Heart left ventricle (tissue), 16 donors: Measurements from ENCODE around the gene HEPN1. TPM values are rescaled to one million over a fixed set of nuclear protein-coding genes. Genes with fewer than 3 reads are reported as not detected.

ENCODE experiments used
- ATAC-seq, 4 donors: fragments of 200-7000 bp; cut with Tn5 transposase; one replicate each; pipeline ENCODE4 v1.9.1; 2020 to 2022; ENCODE audit warnings: moderate library complexity in 4 of 4, mild to moderate bottlenecking in 3 of 4, moderate number of reproducible peaks in 1 of 4
- DNase-seq, 5 donors: peaks; one replicate each; pipeline ENCODE4 v3.0.0-alpha.2; 2020
- H3K27ac ChIP-seq, 12 donors: fragments of 200-600 bp; sonication (generic) in 4 of 12; one replicate each; pipeline versions ENCODE4 v1.5.0 to v1.8.0; 2016 to 2022; ENCODE audit warnings: mild to moderate bottlenecking in 2 of 12
- H3K27me3 ChIP-seq, 9 donors: fragments of 200-600 bp; sonication (generic) in 2 of 9; one replicate each; pipeline versions ENCODE4 v1.5.1 to v1.8.0; 2016 to 2022; ENCODE audit warnings: mild to moderate bottlenecking in 3 of 9
- H3K36me3 ChIP-seq, 9 donors: fragments of 200-600 bp; sonication (generic) in 2 of 9; one replicate each; pipeline versions ENCODE4 v1.5.0 to v1.8.0; 2018 to 2022; ENCODE audit warnings: mild to moderate bottlenecking in 2 of 9
- H3K4me1 ChIP-seq, 12 donors: fragments of 200-600 bp; sonication (generic) in 4 of 12; one replicate each; pipeline versions ENCODE4 v1.5.0 to v1.8.0; 2016 to 2022; ENCODE audit warnings: mild to moderate bottlenecking in 3 of 12
- H3K4me3 ChIP-seq, 12 donors: fragments of 200-600 bp; sonication (generic) in 4 of 12; one replicate each; pipeline versions ENCODE4 v1.5.0 to v1.8.0; 2017 to 2022; ENCODE audit warnings: mild to moderate bottlenecking in 9 of 12, moderate library complexity in 4 of 12
- H3K9me3 ChIP-seq, 12 donors: fragments of 200-600 bp; sonication (generic) in 4 of 12; one replicate each; pipeline versions ENCODE4 v1.5.0 to v1.8.0; 2016 to 2022; ENCODE audit warnings: mild to moderate bottlenecking in 1 of 12
- POLR2A ChIP-seq, 2 donors: fragments of 450-650 bp; IDR thresholded peaks; one replicate each; pipeline ENCODE4 v1.6.1; 2017; ENCODE audit warnings: antibody characterized with exemption in 2 of 2, mild to moderate bottlenecking in 2 of 2, moderate library complexity in 2 of 2
- WGBS, 4 donors: extraction: QIAGEN DNeasy Blood & Tissue Kit in 2 of 4; methylation state at CpG; one replicate each; pipeline versions ENCODE4 v1.1.5 to v1.1.7; 2013 to 2018; 5-methylcytosine and 5-hydroxymethylcytosine counted together
- intact Hi-C, 10 donors: fragments of 100-400 bp; cut with DNase I; formaldehyde crosslinking; loops; one replicate each; pipeline versions ENCODE4 v1.11.1 to v1.14.2; 2022
- polyA plus RNA-seq, 2 donors: library from polyadenylated mRNA; stranded (reverse); fragments of 200-250 nt; gene quantifications; one replicate each; pipeline ENCODE4 v1.2.3, GENCODE V29; 2013
- total RNA-seq, 9 donors: library from RNA; depleted of rRNA in 2 of 9; stranded (reverse); fragments of >200 nt in 2 of 9; fragmentation: NEBNext Ultra II Directional in 3 of 9; extraction: Animal tissue kit (Norgen Biotek cat#: 25700) in 3 of 9; gene quantifications; one replicate each; pipeline versions ENCODE4 v1.1.0 to v1.2.4, GENCODE V29; 2016 to 2023
- TF ChIP-seq, protein P1 (sequence below), 12 donors: fragments of 200-600 bp; sonication (generic) in 4 of 12; IDR thresholded peaks; one replicate each; pipeline versions ENCODE4 v1.5.0 to v1.8.0; 2018 to 2022; ENCODE audit warnings: antibody characterized with exemption in 12 of 12, mild to moderate bottlenecking in 5 of 12
- donor health status: ischemic (EF 13 %, LVEDD 7.1; RV severe dilation, severe dysfunction).
- donor health status: healthy with polysubstance abuse.
- donor health status: DM: no; HTN: yes; CAD: no.
- donor health status: DM: no; HTN: no; CAD: no.
- donor health status: ischemic (EF 25% LVEDD 6.9; RV normal size, moderate dysfunction).
- donor health status: ischemic (EF 25% LVEDD 5.7; RV mildly dilated, moderate dysfunction).
- donor health status: healthy.
- donor health status: DM: yes; HTN: yes; CAD: no.
- donor health status: ischemic (EF 35%, LVEDD 5.7; RV mildly dilated, moderate dysfunction).
- donor health status: nonischemic (EF 11% LVEDD 7.7; RV severe dilation, severe dysfunction).
- donor health status: DM: yes; HTN: yes; CAD: no.
- donor health status: PGD.
- donor health status: ischemic (EF 29% LVEDD 5.4; RV normal size, mild dysfunction).
- donor health status: nonischemic (EF 23%, LVEDD 6.1; RV moderate dilation, normal function).

HEPN1 gene
- total and polyA plus RNA-seq, 11 donors, result not detected

DNA sequence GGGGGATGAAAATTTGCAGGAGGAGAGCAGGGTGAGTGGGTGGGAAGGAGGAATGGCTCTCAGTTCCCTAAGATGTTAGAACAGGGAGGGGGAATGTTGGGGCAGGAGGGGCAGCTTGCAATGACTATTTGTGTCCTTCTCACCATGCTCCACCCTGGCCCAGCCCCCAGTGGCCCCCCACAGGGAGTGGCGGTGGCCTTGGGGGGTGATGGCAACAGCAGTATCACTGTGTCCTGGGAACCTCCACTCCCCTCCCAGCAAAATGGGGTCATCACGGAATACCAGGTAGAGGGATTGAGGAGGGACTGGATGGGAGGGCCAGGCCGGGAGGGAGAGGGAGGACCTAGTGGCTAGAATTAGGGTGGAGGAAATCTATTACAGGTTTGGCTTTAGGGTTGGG is 43.6 kb upstream of the HEPN1 start:
- H3K27ac ChIP-seq, result peak overlapping the region in 2 of 12 donors; percentile 77 to 89
- H3K27me3 ChIP-seq, result peaks cover 5 to 58% (median 22%) of the 10 kb centered on the region in 9 donors
- no peaks in the 10 kb centered on the region for H3K9me3 ChIP-seq
- H3K36me3 ChIP-seq, result no peaks in the 10 kb centered on the region
- peak overlapping the region in 8 of 12 donors; percentile 39 to 82 (median 62) for H3K4me3 ChIP-seq
- 47 to 69% (median 56%) methylated on average over 3 of the region's 3 CpGs for WGBS, 4 donors
- H3K4me1 ChIP-seq, result peaks cover 0 to 31% (median 20%) of the 10 kb centered on the region in 12 donors
- intact Hi-C loops, result loop anchor here in 7 of 10 donors (2.0 to 10.0 kb wide), 5 partner anchors 49 to 118 kb away; partner anchors contain the start of gene CCDC15 (in 5 of the 7)
- TF ChIP-seq, protein P1, sequence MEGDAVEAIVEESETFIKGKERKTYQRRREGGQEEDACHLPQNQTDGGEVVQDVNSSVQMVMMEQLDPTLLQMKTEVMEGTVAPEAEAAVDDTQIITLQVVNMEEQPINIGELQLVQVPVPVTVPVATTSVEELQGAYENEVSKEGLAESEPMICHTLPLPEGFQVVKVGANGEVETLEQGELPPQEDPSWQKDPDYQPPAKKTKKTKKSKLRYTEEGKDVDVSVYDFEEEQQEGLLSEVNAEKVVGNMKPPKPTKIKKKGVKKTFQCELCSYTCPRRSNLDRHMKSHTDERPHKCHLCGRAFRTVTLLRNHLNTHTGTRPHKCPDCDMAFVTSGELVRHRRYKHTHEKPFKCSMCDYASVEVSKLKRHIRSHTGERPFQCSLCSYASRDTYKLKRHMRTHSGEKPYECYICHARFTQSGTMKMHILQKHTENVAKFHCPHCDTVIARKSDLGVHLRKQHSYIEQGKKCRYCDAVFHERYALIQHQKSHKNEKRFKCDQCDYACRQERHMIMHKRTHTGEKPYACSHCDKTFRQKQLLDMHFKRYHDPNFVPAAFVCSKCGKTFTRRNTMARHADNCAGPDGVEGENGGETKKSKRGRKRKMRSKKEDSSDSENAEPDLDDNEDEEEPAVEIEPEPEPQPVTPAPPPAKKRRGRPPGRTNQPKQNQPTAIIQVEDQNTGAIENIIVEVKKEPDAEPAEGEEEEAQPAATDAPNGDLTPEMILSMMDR (IDR thresholded peaks at IDR 0.05), result no peak
- no peak for TF ChIP-seq POLR2A (IDR thresholded peaks at IDR 0.05)
- DNase-seq (peak in 1 of 5 donors; percentile 19), ATAC-seq (no peak)

DNA sequence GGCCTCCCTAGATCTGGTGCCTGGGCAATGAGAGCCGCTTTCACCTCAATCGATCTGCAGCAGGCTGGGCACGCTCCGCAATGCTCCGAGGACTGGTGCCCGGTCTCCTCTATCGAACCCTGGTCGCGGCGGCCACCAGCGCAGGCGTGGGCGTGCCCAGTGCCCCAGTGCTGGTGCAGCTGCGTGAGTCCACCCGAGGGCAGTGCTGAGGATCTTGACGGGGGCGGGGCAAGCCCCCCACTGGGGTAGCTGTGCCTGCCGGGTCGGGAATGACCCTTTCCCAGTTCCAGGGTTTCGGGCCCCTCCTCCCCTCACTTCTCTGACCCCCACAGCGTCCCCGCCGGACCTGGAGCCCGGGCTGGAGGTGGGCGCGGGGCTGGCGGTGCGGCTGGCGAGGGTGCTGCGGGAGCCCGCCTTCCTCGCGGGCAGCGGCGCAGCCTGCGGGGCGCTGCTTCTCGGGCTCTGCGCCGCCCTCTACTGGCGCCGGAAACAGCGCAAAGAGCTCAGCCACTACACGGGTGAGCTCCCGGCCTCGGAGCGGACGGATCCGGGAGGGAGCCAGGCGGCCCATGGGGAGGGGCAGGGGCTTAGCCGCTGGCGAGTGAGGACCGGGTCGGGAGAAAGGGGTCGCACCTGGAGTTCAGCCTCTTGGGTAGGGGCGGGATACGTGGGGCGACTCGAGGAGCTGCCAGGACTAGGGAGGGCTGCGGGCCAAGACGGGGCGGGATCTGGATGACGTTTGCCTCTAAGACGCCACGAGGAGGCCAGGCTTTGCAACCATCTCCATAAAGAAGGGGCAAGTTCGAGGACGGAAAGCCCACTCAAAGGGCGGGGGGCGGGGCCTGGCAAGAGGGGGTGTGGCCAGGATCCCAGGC is 42.9 kb upstream of the HEPN1 start:
- no peak for TF ChIP-seq POLR2A (IDR thresholded peaks at IDR 0.05)
- TF ChIP-seq, protein P1 (IDR thresholded peaks at IDR 0.05), result peak; percentile 47 to 92 (median 76)
- Histone ChIP-seq H3K4me1 (peaks cover 0 to 31% (median 20%) of the 10 kb centered on the region in 12 donors), H3K27me3 (peaks cover 0 to 51% (median 14%) of the 10 kb centered on the region in 9 donors), H3K4me3 (peak overlapping the region; percentile 1 to 82 (median 60)), H3K36me3 (no peaks in the 10 kb centered on the region), H3K9me3 (no peaks in the 10 kb centered on the region), H3K27ac (peak overlapping the region; percentile 70 to 98 (median 88))
- DNase-seq, result peak; percentile 89 to 91 (median 89)
- ATAC-seq, result peak; percentile 79 to 92 (median 90)
- 1 to 4% (median 2%) methylated on average over 29 to 69 of the region's 69 CpGs for WGBS, 4 donors
- intact Hi-C loops, result loop anchor here in 8 of 10 donors (2.0 to 10.0 kb wide), 7 partner anchors 21 to 119 kb away; partner anchors contain the start of genes CCDC15 (in 5 of the 8) and ROBO4 (in 1 of the 8)

DNA sequence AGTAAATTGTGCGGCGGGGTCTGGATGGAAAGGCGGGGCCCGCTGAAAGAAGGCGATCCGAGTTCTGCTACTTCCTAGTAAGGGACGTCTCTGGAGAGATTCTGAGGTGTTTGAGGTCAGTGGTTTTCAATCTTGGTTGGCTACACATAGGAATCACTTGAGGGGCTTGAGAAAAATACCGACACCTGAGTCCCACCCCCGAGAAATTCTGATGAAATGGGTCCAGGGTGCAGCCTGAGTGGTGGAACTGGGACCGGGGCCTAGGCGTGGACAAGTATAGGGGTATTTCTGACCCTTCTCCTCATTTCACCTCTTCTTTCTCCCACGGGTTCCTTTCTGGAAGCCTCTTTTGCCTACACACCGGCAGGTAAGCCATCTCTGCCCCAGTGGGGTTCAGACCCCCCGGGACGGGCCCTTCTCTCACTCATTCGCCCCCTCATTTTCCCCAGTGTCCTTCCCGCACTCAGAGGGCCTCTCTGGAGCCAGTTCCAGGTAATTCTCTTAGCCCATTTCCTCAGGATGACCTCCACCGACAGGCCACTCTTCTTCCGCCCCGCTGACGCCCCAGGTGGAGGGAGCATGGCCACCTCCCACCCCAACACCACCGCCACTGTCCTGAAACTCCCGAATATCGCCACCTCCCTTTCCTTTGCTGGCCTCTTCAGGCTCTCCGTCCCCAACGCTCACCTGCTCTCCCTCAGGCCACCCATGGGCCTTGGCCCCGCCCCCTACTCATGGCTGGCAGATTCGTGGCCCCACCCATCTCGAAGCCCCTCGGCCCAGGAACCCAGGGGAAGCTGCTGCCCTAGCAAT is 42.0 kb upstream of the HEPN1 start:
- TF ChIP-seq, protein P1 (IDR thresholded peaks at IDR 0.05), result no peak
- no peak for TF ChIP-seq POLR2A (IDR thresholded peaks at IDR 0.05)
- Histone ChIP-seq H3K36me3 (no peaks in the 10 kb centered on the region), H3K4me3 (peak overlapping the region; percentile 1 to 82 (median 60)), H3K27ac (peak overlapping the region in 11 of 12 donors; percentile 36 to 98 (median 89)), H3K27me3 (peaks cover 0 to 42% (median 13%) of the 10 kb centered on the region in 9 donors), H3K4me1 (peaks cover 0 to 36% (median 21%) of the 10 kb centered on the region in 12 donors), H3K9me3 (no peaks in the 10 kb centered on the region)
- ATAC-seq (no peak), DNase-seq (peak in 2 of 5 donors; percentile 29 to 32)
- 16 to 20% (median 19%) methylated on average over 29 to 30 of the region's 30 CpGs for WGBS, 4 donors
- intact Hi-C loops, result loop anchor here in 7 of 10 donors (2.0 to 10.0 kb wide), 7 partner anchors 20 to 120 kb away; partner anchors contain the start of genes CCDC15 (in 5 of the 7) and ROBO4 (in 1 of the 7)
